ENCODE data around the gene CROCC2. TPM values are rescaled to one million over a fixed set of nuclear protein-coding genes. Genes with fewer than 3 reads are reported as not detected.
A peak's percentile ranks its signal among the peaks of the same experiment; 100 is the strongest.

CROCC2 gene
- total and polyA plus RNA-seq, 2 of the 13 experiments (the other 11 are each of a cell fraction or from before 2014, with no cell fraction given) = not detected

DNA sequence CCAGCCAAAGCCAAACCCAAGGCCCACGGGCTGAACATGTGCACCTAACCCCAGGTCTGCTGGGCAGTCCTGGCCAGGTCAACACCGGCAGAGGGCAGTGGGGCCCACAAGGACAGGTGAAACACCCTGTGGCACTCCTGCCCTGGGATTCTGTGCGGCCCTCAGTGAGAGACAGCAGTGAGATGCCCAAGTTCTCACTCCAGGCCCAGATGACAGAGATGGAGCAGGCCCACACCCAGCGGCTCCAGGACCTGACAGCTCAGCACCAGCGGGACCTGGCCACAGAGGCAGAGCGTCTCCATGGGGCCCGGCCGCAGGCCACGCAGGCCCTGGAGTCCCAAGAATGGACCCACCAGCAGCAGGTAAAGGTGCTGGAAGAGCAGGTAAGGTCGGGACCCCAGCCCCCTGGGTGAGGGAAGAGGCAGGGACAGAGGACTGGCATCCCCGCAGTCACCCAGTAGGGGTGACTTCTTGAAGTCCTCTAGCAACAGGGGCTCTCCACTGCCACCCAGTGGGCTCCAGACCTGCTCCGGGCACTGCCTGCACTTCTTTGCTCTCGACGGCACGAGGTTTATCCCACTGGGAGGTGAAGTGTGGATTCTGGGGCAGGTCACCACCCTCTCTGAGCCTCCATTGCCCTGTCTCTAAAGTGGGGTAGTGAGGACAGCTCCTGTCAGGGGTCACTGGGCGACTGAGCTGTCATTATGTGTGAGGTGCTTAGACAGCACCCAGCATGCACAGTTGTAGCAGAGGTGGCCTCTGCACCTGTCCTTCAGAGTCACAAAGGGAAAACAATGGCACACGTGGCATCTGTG lies 83.5 kb downstream of the CROCC2 start (continued):
- TF ChIP-seq ZNF549 (CRISPR knock-in tag; IDR thresholded peaks at IDR 0.05) (no peak), ADNP (CRISPR knock-in tag; IDR thresholded peaks at IDR 0.05) (no peak), ZBTB34 (CRISPR knock-in tag; IDR thresholded peaks at IDR 0.05) (no peak), ZNF577 (CRISPR knock-in tag; IDR thresholded peaks at IDR 0.05; ENCODE audit: borderline replicate concordance, low read depth) (no peak), ZNF512 (CRISPR knock-in tag; IDR thresholded peaks at IDR 0.05) (no peak), SNRNP70 (IDR thresholded peaks at IDR 0.05; ENCODE audit: low read depth, low read length) (no peak), RFXAP (CRISPR knock-in tag; IDR thresholded peaks at IDR 0.05; ENCODE audit: borderline replicate concordance) (no peak), SMAD3 (CRISPR knock-in tag; IDR thresholded peaks at IDR 0.05) (0 out of 2 replicates have a peak, but pooled peaks have one; percentile 45), ZNF292 (CRISPR knock-in tag; IDR thresholded peaks at IDR 0.05; ENCODE audit: borderline replicate concordance, low read depth) (no peak), ERF (CRISPR knock-in tag; IDR thresholded peaks at IDR 0.05) (0 out of 2 replicates have a peak, but pooled peaks have one; percentile 43), TGIF2 (CRISPR knock-in tag; IDR thresholded peaks at IDR 0.05) (no peak), SNAI1 (CRISPR knock-in tag; IDR thresholded peaks at IDR 0.05; ENCODE audit: borderline replicate concordance) (no peak), PTBP1 (IDR thresholded peaks at IDR 0.05; ENCODE audit: low read depth, low read length, poor library complexity, severe bottlenecking) (no peak), TERF1 (CRISPR knock-in tag; IDR thresholded peaks at IDR 0.05) (no peak)
- TF ChIP-seq, protein P1, sequence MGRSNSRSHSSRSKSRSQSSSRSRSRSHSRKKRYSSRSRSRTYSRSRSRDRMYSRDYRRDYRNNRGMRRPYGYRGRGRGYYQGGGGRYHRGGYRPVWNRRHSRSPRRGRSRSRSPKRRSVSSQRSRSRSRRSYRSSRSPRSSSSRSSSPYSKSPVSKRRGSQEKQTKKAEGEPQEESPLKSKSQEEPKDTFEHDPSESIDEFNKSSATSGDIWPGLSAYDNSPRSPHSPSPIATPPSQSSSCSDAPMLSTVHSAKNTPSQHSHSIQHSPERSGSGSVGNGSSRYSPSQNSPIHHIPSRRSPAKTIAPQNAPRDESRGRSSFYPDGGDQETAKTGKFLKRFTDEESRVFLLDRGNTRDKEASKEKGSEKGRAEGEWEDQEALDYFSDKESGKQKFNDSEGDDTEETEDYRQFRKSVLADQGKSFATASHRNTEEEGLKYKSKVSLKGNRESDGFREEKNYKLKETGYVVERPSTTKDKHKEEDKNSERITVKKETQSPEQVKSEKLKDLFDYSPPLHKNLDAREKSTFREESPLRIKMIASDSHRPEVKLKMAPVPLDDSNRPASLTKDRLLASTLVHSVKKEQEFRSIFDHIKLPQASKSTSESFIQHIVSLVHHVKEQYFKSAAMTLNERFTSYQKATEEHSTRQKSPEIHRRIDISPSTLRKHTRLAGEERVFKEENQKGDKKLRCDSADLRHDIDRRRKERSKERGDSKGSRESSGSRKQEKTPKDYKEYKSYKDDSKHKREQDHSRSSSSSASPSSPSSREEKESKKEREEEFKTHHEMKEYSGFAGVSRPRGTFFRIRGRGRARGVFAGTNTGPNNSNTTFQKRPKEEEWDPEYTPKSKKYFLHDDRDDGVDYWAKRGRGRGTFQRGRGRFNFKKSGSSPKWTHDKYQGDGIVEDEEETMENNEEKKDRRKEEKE (IDR thresholded peaks at IDR 0.05) = no peak
- TF ChIP-seq, protein P2, sequence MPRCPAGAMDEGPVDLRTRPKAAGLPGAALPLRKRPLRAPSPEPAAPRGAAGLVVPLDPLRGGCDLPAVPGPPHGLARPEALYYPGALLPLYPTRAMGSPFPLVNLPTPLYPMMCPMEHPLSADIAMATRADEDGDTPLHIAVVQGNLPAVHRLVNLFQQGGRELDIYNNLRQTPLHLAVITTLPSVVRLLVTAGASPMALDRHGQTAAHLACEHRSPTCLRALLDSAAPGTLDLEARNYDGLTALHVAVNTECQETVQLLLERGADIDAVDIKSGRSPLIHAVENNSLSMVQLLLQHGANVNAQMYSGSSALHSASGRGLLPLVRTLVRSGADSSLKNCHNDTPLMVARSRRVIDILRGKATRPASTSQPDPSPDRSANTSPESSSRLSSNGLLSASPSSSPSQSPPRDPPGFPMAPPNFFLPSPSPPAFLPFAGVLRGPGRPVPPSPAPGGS (CRISPR knock-in tag; IDR thresholded peaks at IDR 0.05) = no peak
- TF ChIP-seq, protein P3, sequence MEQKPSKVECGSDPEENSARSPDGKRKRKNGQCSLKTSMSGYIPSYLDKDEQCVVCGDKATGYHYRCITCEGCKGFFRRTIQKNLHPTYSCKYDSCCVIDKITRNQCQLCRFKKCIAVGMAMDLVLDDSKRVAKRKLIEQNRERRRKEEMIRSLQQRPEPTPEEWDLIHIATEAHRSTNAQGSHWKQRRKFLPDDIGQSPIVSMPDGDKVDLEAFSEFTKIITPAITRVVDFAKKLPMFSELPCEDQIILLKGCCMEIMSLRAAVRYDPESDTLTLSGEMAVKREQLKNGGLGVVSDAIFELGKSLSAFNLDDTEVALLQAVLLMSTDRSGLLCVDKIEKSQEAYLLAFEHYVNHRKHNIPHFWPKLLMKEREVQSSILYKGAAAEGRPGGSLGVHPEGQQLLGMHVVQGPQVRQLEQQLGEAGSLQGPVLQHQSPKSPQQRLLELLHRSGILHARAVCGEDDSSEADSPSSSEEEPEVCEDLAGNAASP (CRISPR knock-in tag; IDR thresholded peaks at IDR 0.05; ENCODE audit: borderline replicate concordance) = peak; percentile 53; the same call in 1 of the 2 replicates

All from HepG2 (cell line).